IMR-90 (cell line): ENCODE data around the gene ACTR1A. TPM values are rescaled to one million over a fixed set of nuclear protein-coding genes. Genes with fewer than 3 reads are reported as not detected.
A peak's percentile ranks its signal among the peaks of the same experiment; 100 is the strongest.

ENCODE experiments used
- ATAC-seq: fragments of 200-7000 bp; cut with Tn5 transposase; 2 replicates; pipeline ENCODE4 v1.9.1; 2020; ENCODE audit warnings: low read depth, mild to moderate bottlenecking, moderate library complexity
- BruUV-seq: library from RNA; stranded (reverse); fragments of 400-500 nt; replicated peaks from 2 replicates; lab custom pipeline; 2021; lab: Mats Ljungman, UMichigan
- CTCF ChIA-PET: fragments of 300-600 bp; formaldehyde crosslinking; extraction: SDS; loops from one replicate; lab custom pipeline; 2021; ENCODE audit warnings: antibody characterized with exemption; lab: Yijun Ruan, JAX
- POLR2A ChIA-PET: fragments of 300-600 bp; sonication (Branson Sonifier 250); formaldehyde crosslinking; loops from one replicate; lab custom pipeline; 2022; ENCODE audit warnings: antibody characterized with exemption; ENCODE audit not compliant: unreplicated experiment; lab: Charles Lee
- DNase-seq: peaks from one replicate; pipeline ENCODE4 v3.0.0; 2013
- H2AFZ ChIP-seq: replicated peaks from 2 replicates; pipeline ENCODE3; 2013; ENCODE audit warnings: low read length, mild to moderate bottlenecking; ENCODE audit not compliant: poor library complexity
- H2AK5ac ChIP-seq: 2 replicates; pipeline ENCODE4 v1.6.1; 2013; ENCODE audit warnings: low read depth, low read length, inconsistent platforms
- H2AK9ac ChIP-seq: replicated peaks from 2 replicates; pipeline ENCODE3; 2013; ENCODE audit warnings: mild to moderate bottlenecking, low read depth, low read length, moderate library complexity; ENCODE audit not compliant: poor library complexity
- H2BK120ac ChIP-seq: 2 replicates; pipeline ENCODE4 v1.6.1; 2013; ENCODE audit warnings: low read depth, low read length, inconsistent platforms
- H2BK15ac ChIP-seq: 3 replicates; pipeline ENCODE4 v1.6.1; 2013; ENCODE audit warnings: low read depth, low read length, inconsistent platforms
- H2BK20ac ChIP-seq: 2 replicates; pipeline ENCODE4 v1.6.1; 2013; ENCODE audit warnings: low read depth, mild to moderate bottlenecking, inconsistent platforms, low read length, moderate library complexity
- H2BK5ac ChIP-seq: 2 replicates; pipeline ENCODE4 v1.6.1; 2013; ENCODE audit warnings: mild to moderate bottlenecking, low read depth, low read length, inconsistent platforms; ENCODE audit not compliant: poor library complexity, severe bottlenecking
- H3K14ac ChIP-seq: replicated peaks from 2 replicates; pipeline ENCODE4 v1.6.1; 2013; ENCODE audit warnings: low read depth, low read length, inconsistent platforms
- H3K18ac ChIP-seq: 2 replicates; pipeline ENCODE4 v1.6.1; 2013; ENCODE audit warnings: low read depth, low read length, control low read depth
- H3K23ac ChIP-seq: 2 replicates; pipeline ENCODE4 v1.6.1; 2013; ENCODE audit warnings: low read depth, low read length, inconsistent platforms
- H3K27ac ChIP-seq: 2 replicates; pipeline ENCODE4 v1.5.1; 2013; ENCODE audit warnings: mild to moderate bottlenecking, control low read depth, low read length; ENCODE audit not compliant: insufficient read depth
- H3K27me3 ChIP-seq: 2 replicates; pipeline ENCODE4 v1.6.1; 2013; ENCODE audit warnings: low read length; ENCODE audit not compliant: control insufficient read depth, insufficient read depth
- H3K36me3 ChIP-seq: 2 replicates; pipeline ENCODE4 v1.6.1; 2013; ENCODE audit warnings: low read length, mixed read lengths; ENCODE audit not compliant: control insufficient read depth, insufficient read depth
- H3K4ac ChIP-seq: 2 replicates; pipeline ENCODE4 v1.6.1; 2013; ENCODE audit warnings: low read depth, low read length, inconsistent platforms
- H3K4me1 ChIP-seq: 2 replicates; pipeline ENCODE4 v1.6.1; 2013; ENCODE audit warnings: low read length, mixed read lengths; ENCODE audit not compliant: control insufficient read depth, insufficient read depth
- H3K4me2 ChIP-seq: 2 replicates; pipeline ENCODE4 v1.6.1; 2013; ENCODE audit warnings: low read depth, mild to moderate bottlenecking, control low read depth, low read length, moderate library complexity
- H3K4me3 ChIP-seq: 2 replicates; pipeline ENCODE4 v1.5.1; 2013; ENCODE audit warnings: low read depth, mild to moderate bottlenecking, control low read depth, low read length, moderate library complexity; ENCODE audit not compliant: insufficient read depth
- H3K56ac ChIP-seq: 2 replicates; pipeline ENCODE4 v1.6.1; 2013; ENCODE audit warnings: low read length, inconsistent platforms; ENCODE audit not compliant: insufficient read depth; ENCODE audit errors: extremely low read depth
- H3K79me1 ChIP-seq, 2 experiments: 2 replicates each; pipeline ENCODE4 v1.6.1; 2013; ENCODE audit warnings: low read length in 2 of 2, inconsistent platforms in 1 of 2, low read depth in 1 of 2
- H3K9ac ChIP-seq: 2 replicates; pipeline ENCODE4 v1.6.1; 2013; ENCODE audit warnings: low read depth, low read length, control low read depth
- H3K9me1 ChIP-seq: 2 replicates; pipeline ENCODE4 v1.6.1; 2013; ENCODE audit warnings: low read length, inconsistent platforms; ENCODE audit not compliant: insufficient read depth
- H3K9me3 ChIP-seq: 2 replicates; pipeline ENCODE4 v1.6.1; 2013; ENCODE audit warnings: low read length; ENCODE audit not compliant: control insufficient read depth, insufficient read depth
- H4K20me1 ChIP-seq: 2 replicates; pipeline ENCODE4 v1.6.1; 2013; ENCODE audit warnings: low read length, inconsistent platforms; ENCODE audit not compliant: insufficient read depth
- H4K5ac ChIP-seq: 2 replicates; pipeline ENCODE4 v1.6.1; 2013; ENCODE audit warnings: mild to moderate bottlenecking, low read depth, low read length, control low read depth
- H4K8ac ChIP-seq, 2 experiments: 2 replicates each; pipeline ENCODE4 v1.6.1; 2013; ENCODE audit warnings: low read depth in 2 of 2, low read length in 2 of 2, control low read depth in 1 of 2, inconsistent platforms in 1 of 2
- H4K91ac ChIP-seq: 2 replicates; pipeline ENCODE4 v1.6.1; 2013; ENCODE audit warnings: low read depth, low read length, inconsistent platforms; ENCODE audit not compliant: insufficient read depth
- CHD1 ChIP-seq: IDR thresholded peaks from 2 replicates; pipeline ENCODE4 v1.6.1; 2012; ENCODE audit warnings: low read depth, low read length, improper control_type of control experiment
- WGBS, 2 experiments: methylation state at CpG; one replicate each; pipeline versions ENCODE4 v1.1.5 to v1.1.7; 2013; ENCODE audit warnings: missing lambda C conversion rate in 2 of 2; ENCODE audit not compliant: insufficient read length in 1 of 2; ENCODE audit errors: extremely low coverage in 2 of 2; 5-methylcytosine and 5-hydroxymethylcytosine counted together
- dilution Hi-C: fragments of 300-500 bp; cut with HindIII; formaldehyde crosslinking; loops from one replicate; pipeline ENCODE4 v1.14.3; 2018; ENCODE audit warnings: low sequenced_read_pairs; ENCODE audit not compliant: unreplicated experiment
- in situ Hi-C: fragments of 300-500 bp; cut with MboI; formaldehyde crosslinking; loops from 3 replicates; pipeline ENCODE4 v1.14.3; 2019; ENCODE audit warnings: low sequenced_read_pairs, inconsistent platforms, mixed read lengths
- intact Hi-C: fragments of 100-400 bp; cut with micrococcal nuclease; formaldehyde crosslinking; loops from 2 replicates; pipeline ENCODE4 v1.10.0; 2022
- polyA plus RNA-seq, 3 experiments: library from polyadenylated mRNA; depleted of rRNA; stranded (reverse); fragments of >200 nt; gene quantifications; 2 replicates each; pipeline ENCODE4 v1.2.3, GENCODE V29; 2012; ENCODE audit warnings: low replicate concordance in 1 of 3
- total RNA-seq: library from RNA; depleted of rRNA; stranded (reverse); fragments of >200 nt; gene quantifications from 2 replicates; pipeline ENCODE4 v1.2.3, GENCODE V29; 2012

ACTR1A gene
- total and polyA plus RNA-seq, 2 of the 4 experiments (the other 2 are of a cell fraction), result 142 to 157 TPM

GRCh38 chr10:102523250-102524029 lies 20.9 kb upstream of the ACTR1A start:
- peak overlapping the region; percentile 3; the same call in 1 of the 2 replicates for H4K5ac ChIP-seq
- no peaks in the 10 kb centered on the region for H3K27me3 ChIP-seq
- no peak overlapping the region for H3K9ac ChIP-seq
- H2AK9ac ChIP-seq, result peak overlapping the region; percentile 49
- in situ Hi-C loops (no loop called here), dilution Hi-C loops (no loop called here), intact Hi-C loops (no loop called here)
- H3K9me3 ChIP-seq, result no peaks in the 10 kb centered on the region
- H3K4me3 ChIP-seq, result no peak overlapping the region
- peak; percentile 83 for DNase-seq
- no peak overlapping the region for H3K4me2 ChIP-seq
- no peak overlapping the region for H2BK20ac ChIP-seq
- H4K91ac ChIP-seq, result 0 out of 2 replicates have a peak overlapping the region, but pooled peaks have one; percentile 2
- BruUV-seq, result no TSS peak
- peak overlapping the region; percentile 49 for H3K14ac ChIP-seq
- H3K36me3 ChIP-seq, result peaks cover 13% of the 10 kb centered on the region
- no peak overlapping the region for H2BK15ac ChIP-seq
- peak overlapping the region; percentile 33; the same call in 1 of the 2 replicates for H3K4ac ChIP-seq
- H3K79me1 ChIP-seq, result peaks cover 22 to 64% of the 10 kb centered on the region in 2 experiments
- H2AK5ac ChIP-seq, result peak overlapping the region; percentile 20; the same call in 1 of the 2 replicates
- H2BK5ac ChIP-seq, result peak overlapping the region; percentile 65
- H2BK120ac ChIP-seq, result no peak overlapping the region
- POLR2A ChIA-PET, result no interaction called here
- peaks cover 17% of the 10 kb centered on the region for H3K4me1 ChIP-seq
- CTCF ChIA-PET, result no interaction called here
- ATAC-seq, result peak; percentile 74
- H3K56ac ChIP-seq, result no peak overlapping the region
- H4K8ac ChIP-seq, result peak overlapping the region in 1 of 2 experiments; percentile 22; a peak in 1 of 4 replicates
- TF ChIP-seq CHD1, result no peak
- peaks cover 23% of the 10 kb centered on the region for H4K20me1 ChIP-seq
- H2AFZ ChIP-seq, result no peak overlapping the region
- peak overlapping the region; percentile 34 for H3K27ac ChIP-seq
- peaks cover 24% of the 10 kb centered on the region for H3K9me1 ChIP-seq
- H3K23ac ChIP-seq, result no peak overlapping the region
- H3K18ac ChIP-seq, result no peak overlapping the region; the same call in 1 of the 2 replicates
- 42% methylated on average over 4 of the region's 7 CpGs; no CpG with 5 or more reads in 1 of the 2 experiments for WGBS, 2 experiments
